ENCODE results near the gene HNF4A.
"Not testable (repeated sequence)": the region's sequence is repeated elsewhere in the genome, so short reads cannot be mapped to it uniquely, and the experiment has no call there.

Gene HNF4A

DNA sequence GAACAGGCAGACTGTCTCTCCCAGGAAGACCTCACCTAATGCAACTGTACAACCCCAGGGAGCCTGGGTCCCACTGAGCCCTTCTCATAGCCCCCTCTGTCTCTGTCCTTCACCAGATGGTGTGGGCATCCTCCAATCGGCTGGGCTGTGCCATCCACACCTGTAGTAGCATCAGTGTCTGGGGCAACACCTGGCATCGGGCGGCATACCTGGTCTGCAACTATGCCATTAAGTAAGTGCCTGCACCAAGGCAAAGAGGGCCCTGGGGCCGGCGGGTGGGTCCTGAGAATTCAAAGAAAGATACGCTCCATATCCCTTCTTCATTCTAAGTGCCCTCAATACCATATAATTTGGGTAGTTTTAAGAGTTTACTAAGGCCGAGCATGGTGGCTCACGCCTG is 10.4 kb upstream of the HNF4A start:
- no peak for DNase-seq (ENCODE audit: low read depth)

DNA sequence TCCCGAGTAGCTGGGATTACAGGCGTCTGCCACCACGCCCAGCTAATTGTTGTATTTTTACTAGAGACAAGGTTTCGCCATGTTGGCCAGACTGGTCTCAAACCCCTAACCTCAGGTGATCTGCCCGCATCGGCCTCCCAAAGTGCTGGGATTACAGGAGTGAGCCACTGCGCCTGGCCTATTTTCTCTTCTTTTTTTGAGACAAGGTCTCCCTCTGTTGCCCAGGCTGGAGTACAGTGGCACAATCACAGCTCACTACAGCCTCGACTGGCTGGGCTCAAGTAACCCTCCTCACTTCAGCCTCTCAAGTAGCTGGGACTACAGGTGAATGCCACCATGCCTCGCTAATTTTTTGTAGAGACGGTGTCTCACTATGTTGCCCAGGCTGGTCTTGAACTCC is 9.6 kb upstream of the HNF4A start:
- not testable (repeated sequence) for DNase-seq (ENCODE audit: low read depth)

DNA sequence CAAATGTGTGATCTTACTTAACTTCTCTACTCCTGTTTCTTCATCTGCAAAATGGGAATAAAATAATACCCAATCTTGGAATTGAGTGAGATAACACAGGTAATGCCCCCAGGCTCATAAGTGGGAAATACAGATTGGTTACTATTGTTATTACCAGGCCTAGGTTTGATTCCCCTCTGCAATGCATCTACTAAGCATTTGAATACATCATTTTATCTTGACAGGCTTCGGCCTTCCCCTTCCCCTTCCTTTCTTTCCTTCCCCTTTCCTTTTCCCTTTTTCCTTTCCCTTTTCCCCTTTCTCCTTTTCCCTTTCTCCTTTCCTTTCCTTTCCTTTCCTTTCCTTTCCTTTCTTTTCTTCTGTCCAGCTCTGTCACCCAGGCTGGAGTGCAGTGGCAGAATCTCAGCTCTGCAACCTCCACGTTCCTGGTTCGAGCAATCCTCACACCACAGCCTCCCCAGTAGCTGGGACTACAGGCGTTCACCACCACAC is 7.3 kb upstream of the HNF4A start:
- no peak for DNase-seq (ENCODE audit: low read depth)

GRCh38 chr20:44349349-44349748 is 6.2 kb upstream of the HNF4A start:
- no peak for DNase-seq (ENCODE audit: low read depth)

- no peak for DNase-seq (ENCODE audit: low read depth)
Observed at GRCh38 chr20:44350567-44350966, 4.9 kb upstream of the HNF4A start.

GRCh38 chr20:44354979-44355497 is 461 bp upstream of the HNF4A start:
- DNase-seq (ENCODE audit: low read depth), result no peak

- DNase-seq (ENCODE audit: low read depth), result no peak
Observed at GRCh38 chr20:44356353-44356723, 839 bp downstream of the HNF4A start.

GRCh38 chr20:44357020-44357419 is 1.5 kb downstream of the HNF4A start:
- no peak for DNase-seq (ENCODE audit: low read depth)

DNA sequence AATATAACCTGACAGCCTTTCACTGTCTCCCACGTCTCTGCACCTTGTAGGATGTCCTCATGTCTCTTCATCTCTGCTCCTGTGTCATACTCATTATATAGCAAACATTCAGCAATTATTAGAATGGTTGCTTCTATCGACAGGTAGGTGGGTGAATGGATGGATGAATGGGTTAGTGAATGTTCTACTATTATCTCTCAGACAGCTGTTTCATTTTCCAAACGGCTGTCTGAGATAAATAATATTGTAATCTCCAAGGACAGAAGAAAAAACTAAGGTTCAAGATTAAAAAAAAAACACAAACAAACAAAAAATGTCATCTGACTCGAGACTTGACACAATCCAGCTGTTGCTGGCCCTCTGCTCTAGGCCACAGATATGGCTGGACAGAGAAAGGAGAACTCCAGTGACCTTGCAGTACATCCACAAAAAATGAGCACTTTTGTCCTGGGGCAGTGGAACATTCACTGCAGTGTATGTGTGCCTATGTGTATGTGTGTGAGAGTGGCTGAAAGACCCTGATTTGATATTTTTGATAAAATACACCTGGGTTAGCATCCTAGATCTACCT is 2.1 kb downstream of the HNF4A start:
- no peak for DNase-seq (ENCODE audit: low read depth)

- DNase-seq (ENCODE audit: low read depth), result no peak
Observed at GRCh38 chr20:44358776-44359175, 3.3 kb downstream of the HNF4A start.

- DNase-seq (ENCODE audit: low read depth), result no peak
Observed at GRCh38 chr20:44360221-44360620, 4.7 kb downstream of the HNF4A start.

DNA sequence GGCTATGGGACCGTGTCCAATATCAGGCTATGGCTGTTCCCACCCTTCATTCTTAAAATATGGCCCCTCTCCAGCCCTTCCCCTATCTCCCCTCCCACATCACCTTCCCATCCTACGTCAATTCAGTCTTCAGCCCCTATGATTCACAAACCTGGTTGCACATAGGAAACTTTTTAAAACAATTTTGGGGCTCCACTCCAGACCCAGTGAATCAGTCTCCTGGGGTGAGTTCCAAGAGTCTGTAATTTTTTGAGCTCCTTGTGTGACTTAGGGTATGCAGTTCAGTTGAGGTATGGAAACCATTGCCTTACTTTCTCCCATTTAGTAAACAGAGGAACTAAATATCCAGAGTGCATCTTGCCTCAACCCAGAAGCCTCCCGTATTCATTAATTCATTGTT is 5.5 kb downstream of the HNF4A start:
- no peak for DNase-seq (ENCODE audit: low read depth)

- DNase-seq (ENCODE audit: low read depth), result no peak
Observed at GRCh38 chr20:44362466-44362940, 7.0 kb downstream of the HNF4A start.

GRCh38 chr20:44364068-44364467 is 8.6 kb downstream of the HNF4A start:
- no peak for DNase-seq (ENCODE audit: low read depth)

GRCh38 chr20:44364780-44365179 is 9.3 kb downstream of the HNF4A start:
- DNase-seq (ENCODE audit: low read depth), result no peak

- DNase-seq (ENCODE audit: low read depth), result no peak
Observed at GRCh38 chr20:44367746-44368145, 12.2 kb downstream of the HNF4A start.

DNA sequence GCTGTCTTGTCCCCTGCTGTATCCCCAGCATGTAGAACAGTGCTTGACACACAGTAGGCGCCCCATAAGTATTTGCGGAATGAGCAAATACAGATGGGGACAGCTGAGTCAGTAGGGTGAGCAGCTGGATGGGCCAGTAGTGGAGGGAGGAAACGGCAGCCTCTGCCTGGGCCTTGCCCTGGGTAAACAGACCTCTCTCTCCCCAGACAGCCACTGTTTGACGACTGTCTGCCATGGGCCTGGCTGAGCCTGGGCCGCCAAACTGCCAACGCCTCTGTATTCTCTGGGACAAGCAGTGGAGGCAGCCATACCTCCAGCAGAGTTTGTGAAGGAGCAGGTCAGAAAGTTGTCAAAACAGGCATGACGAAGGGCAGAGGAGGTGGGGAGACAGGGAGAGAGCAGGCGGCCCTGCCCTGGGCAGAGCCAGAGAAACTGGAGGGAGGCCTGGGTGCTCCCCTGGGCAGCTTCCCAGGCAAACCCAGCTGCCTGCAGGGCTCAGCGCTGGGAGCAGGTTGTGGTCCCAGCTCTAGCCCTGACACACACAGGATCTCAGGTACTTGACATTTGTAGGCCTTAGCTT is 15.2 kb downstream of the HNF4A start:
- DNase-seq (ENCODE audit: low read depth), result no peak

DNA sequence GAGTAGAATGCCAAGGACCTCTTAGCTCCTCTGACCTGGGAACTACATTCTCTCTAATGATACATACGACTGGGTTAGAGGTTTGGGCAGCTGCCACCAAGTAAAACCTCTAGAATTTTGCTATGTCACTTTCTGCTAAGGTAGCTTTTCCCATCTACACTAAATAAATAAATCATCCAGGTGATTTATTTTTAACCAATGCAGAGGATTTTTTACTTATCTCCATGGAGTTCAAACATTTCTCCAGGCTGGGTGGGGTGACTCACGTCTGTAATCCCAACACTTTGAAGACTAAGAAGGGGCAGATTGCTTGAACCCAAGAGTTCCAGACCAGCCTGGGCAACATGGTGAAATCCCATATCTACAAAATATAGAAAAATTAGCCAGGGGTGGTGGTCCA is 27.1 kb downstream of the HNF4A start:
- DNase-seq (ENCODE audit: low read depth), result no peak

DNA sequence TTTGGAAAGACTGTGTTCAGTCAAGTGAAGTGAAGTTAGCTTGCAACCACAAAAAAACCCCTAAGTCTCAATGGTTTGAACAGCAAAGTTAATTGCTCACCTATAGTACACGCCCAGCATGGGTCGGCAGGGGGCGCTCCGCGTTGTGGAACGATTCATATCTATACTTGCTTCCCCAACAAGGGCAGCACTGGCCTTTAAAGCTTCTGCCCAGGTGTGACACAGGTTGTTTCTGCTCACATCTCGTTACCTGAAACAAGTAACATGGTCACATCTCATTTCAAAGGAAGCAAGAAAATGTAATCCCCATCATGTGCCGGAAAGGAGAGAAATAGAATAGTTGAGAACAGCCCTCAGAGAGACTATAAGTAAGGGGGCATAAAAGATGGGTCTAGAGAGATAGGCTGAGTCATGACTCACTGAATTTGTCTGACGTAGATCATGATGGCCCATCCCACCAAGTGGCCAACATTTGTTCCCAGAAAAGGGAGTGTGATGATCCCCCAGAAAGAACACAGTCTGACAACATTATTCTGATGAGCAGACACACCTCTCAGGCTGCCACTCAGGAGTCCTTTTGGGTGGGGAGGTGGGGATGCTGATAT is 29.0 kb downstream of the HNF4A start:
- peak; percentile 61 for DNase-seq (ENCODE audit: low read depth)

DNA sequence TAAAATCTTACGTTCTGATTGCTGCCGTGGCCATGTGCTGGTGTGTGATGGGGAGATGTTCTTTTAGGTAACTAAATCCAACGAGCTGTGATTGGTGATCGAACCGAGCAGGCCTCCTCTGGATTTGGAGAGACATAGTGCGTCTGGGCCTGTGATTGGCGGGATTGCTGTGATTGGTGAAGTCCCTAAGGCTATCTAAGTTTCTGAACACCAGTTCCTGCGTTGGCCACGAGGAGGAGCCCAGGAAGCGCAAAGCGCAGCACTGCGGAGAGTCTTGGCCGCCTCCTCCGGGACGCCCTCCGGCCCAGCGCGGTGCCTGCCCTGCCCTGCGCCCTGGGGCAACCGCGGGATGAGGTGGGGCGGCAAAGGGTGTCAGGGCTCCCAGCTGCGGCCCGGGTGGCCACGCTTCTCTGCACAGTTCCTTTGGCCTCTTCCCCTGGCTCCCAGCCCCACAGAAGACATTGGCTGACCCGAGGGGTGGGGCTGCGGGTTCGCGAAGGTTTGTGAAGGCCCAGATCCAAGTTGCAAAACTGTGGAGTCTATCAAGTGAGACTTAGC is 33.0 kb downstream of the HNF4A start:
- peak; percentile 26 for DNase-seq (ENCODE audit: low read depth)

DNA sequence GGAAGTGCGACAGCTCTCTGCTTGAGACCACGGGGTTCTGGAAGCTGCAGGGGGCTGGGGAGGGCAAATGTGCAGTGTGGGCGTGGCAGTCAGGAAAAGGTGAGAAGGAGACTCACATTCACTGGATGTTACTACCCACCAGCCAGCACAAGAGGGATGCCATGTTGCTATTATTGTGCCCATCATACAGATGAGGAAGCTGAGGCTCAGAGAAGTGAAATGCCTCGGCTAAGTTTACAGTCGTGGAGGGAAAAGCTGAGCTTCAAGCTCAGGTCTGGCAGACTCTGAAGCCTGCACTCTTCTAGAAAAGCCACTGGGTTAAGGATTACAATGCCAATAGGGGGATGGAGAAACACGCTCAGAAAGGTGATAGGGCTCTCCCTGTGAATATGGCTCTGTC is 34.4 kb downstream of the HNF4A start:
- no peak for DNase-seq (ENCODE audit: low read depth)

DNA sequence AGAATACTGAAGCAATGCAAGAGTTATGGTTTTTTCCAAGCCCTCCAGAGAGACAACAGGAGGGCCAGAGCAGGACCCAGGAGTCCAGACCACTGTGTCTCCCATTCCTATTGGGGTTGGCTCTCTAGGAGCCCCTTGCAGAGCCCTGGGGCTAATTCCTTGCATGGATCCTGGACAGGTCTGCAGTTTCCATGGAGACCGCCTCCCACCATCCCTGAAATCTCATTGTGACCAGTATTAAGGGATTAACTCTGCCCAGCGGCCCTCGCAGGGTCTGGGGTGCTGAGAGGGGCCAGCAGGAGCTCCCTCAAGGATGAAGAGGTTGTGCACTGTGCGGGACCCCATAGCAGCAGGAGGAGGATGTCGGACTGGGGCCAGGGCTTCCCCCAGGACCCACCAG is 34.8 kb downstream of the HNF4A start:
- no peak for DNase-seq (ENCODE audit: low read depth)

DNA sequence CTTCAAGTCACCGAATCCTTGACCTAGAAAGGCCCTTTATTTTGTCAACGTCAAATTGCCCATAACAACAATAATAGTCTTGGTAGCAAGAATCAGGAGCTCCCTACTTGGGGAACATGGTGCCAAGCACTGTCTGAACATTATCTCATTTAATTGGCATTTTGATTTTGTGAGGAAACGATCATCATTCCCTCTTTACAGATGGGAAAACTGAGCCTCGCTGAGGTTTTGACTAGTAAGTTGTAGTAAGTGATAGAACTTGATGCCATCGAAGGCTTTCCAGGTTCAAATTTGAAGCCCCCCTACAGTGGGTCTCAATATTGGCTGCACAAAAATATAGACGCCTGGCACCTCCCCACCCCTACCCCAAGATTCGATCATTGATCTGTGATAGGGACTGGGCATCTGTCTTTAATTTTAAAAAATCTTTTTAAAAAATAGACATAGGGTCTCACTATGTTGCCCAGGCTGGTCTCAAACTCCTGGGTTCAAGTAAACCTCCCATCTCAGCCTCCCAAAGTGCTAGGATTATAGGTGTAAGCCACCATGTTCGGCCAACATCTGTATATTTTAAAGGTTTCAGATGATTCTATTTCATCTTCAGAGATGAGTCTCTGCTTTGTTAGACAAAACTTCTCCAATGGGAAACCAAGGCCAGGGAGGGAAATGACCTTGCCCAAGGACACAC is 36.7 kb downstream of the HNF4A start:
- DNase-seq (ENCODE audit: low read depth), result no peak

Data from activated T-helper 1 cell treated with Interleukin-2 at 50 U/mL for 16 hours (primary cell).